Ectodermal cell (in vitro differentiated cells): ENCODE measurements around the gene ELMO1.

Experiments
- H3K27ac ChIP-seq: 2 replicates; pipeline ENCODE4 v1.7.0; 2013; ENCODE audit warnings: mild to moderate bottlenecking, low read depth, low read length; ENCODE audit not compliant: insufficient read depth, poor library complexity, severe bottlenecking
- H3K27me3 ChIP-seq: 2 replicates; pipeline ENCODE4 v1.7.0; 2013; ENCODE audit warnings: mild to moderate bottlenecking, low read length; ENCODE audit not compliant: insufficient read depth, control insufficient read depth, poor library complexity, severe bottlenecking
- H3K36me3 ChIP-seq: one replicate; pipeline ENCODE4 v1.7.0; 2013; ENCODE audit warnings: low read length; ENCODE audit not compliant: control insufficient read depth, insufficient read depth
- H3K4me1 ChIP-seq: one replicate; pipeline ENCODE4 v1.7.0; 2013; ENCODE audit warnings: low read length; ENCODE audit not compliant: control insufficient read depth, insufficient read depth
- H3K4me3 ChIP-seq: 2 replicates; pipeline ENCODE4 v1.7.0; 2013; ENCODE audit warnings: low read depth, low read length, control low read depth; ENCODE audit not compliant: insufficient read depth
- H3K9me3 ChIP-seq: 2 replicates; pipeline ENCODE4 v1.7.0; 2013; ENCODE audit warnings: mild to moderate bottlenecking, low read length, moderate library complexity; ENCODE audit not compliant: control insufficient read depth
- WGBS, 2 experiments: methylation state at CpG; one replicate each; pipeline ENCODE4 v1.1.7; 2013; ENCODE audit warnings: missing lambda C conversion rate in 2 of 2; 5-methylcytosine and 5-hydroxymethylcytosine counted together

Gene ELMO1

GRCh38 chr7:37424521-37424920, 24.1 kb downstream of the ELMO1 start:
- 86 to 90% methylated on average over 1 of the region's 1 CpG for WGBS, 2 experiments
- no peaks in the 10 kb centered on the region for H3K36me3 ChIP-seq
- no peaks in the 10 kb centered on the region for H3K27me3 ChIP-seq
- no peaks in the 10 kb centered on the region for H3K9me3 ChIP-seq
- no peak overlapping the region for H3K4me3 ChIP-seq
- peaks cover 6% of the 10 kb centered on the region for H3K4me1 ChIP-seq
- no peak overlapping the region for H3K27ac ChIP-seq

- Histone ChIP-seq H3K9me3 (no peaks in the 10 kb centered on the region), H3K4me3 (no peak overlapping the region), H3K36me3 (no peaks in the 10 kb centered on the region), H3K4me1 (peaks cover 6% of the 10 kb centered on the region), H3K27me3 (no peaks in the 10 kb centered on the region), H3K27ac (no peak overlapping the region)
- WGBS, 2 experiments: 94 to 96% methylated on average over 6 of the region's 6 CpGs
These were observed 26.7 kb downstream of the ELMO1 start for GRCh38 chr7:37421861-37422500.

- Histone ChIP-seq H3K4me3 (no peak overlapping the region), H3K9me3 (no peaks in the 10 kb centered on the region), H3K27ac (no peak overlapping the region), H3K27me3 (no peaks in the 10 kb centered on the region), H3K4me1 (peaks cover 6% of the 10 kb centered on the region), H3K36me3 (no peaks in the 10 kb centered on the region)
- WGBS, 2 experiments: 85 to 90% methylated on average over 6 of the region's 6 CpGs
These were observed 27.5 kb downstream of the ELMO1 start for GRCh38 chr7:37420946-37421695.

GRCh38 chr7:37419496-37419895, 29.2 kb downstream of the ELMO1 start:
- no peak overlapping the region for H3K4me3 ChIP-seq
- no peaks in the 10 kb centered on the region for H3K9me3 ChIP-seq
- no peaks in the 10 kb centered on the region for H3K27me3 ChIP-seq
- no peaks in the 10 kb centered on the region for H3K36me3 ChIP-seq
- no peak overlapping the region for H3K27ac ChIP-seq
- H3K4me1 ChIP-seq: peaks cover 6% of the 10 kb centered on the region

- no peak overlapping the region for H3K27ac ChIP-seq
These were observed 30.3 kb downstream of the ELMO1 start for GRCh38 chr7:37418381-37418780.

GRCh38 chr7:37417107-37417474, 31.6 kb downstream of the ELMO1 start:
- no peaks in the 10 kb centered on the region for H3K27me3 ChIP-seq
- H3K4me1 ChIP-seq: peaks cover 5% of the 10 kb centered on the region
- H3K9me3 ChIP-seq: no peaks in the 10 kb centered on the region
- 93 to 95% methylated on average over 10 of the region's 10 CpGs for WGBS, 2 experiments
- no peak overlapping the region for H3K4me3 ChIP-seq
- no peaks in the 10 kb centered on the region for H3K36me3 ChIP-seq
- H3K27ac ChIP-seq: no peak overlapping the region

More at GRCh38 chr7:37418381-37418780, 30.3 kb downstream of the ELMO1 start:
- no peak overlapping the region for H3K4me3 ChIP-seq
- no peaks in the 10 kb centered on the region for H3K27me3 ChIP-seq
- no peaks in the 10 kb centered on the region for H3K9me3 ChIP-seq
- H3K4me1 ChIP-seq: peaks cover 6% of the 10 kb centered on the region
- WGBS, 2 experiments: 95 to 96% methylated on average over 6 of the region's 6 CpGs
- no peaks in the 10 kb centered on the region for H3K36me3 ChIP-seq

- H3K4me1 ChIP-seq: no peaks in the 10 kb centered on the region
- 89% methylated on average over 6 of the region's 6 CpGs for WGBS, 2 experiments
- no peaks in the 10 kb centered on the region for H3K27me3 ChIP-seq
- no peaks in the 10 kb centered on the region for H3K36me3 ChIP-seq
- no peak overlapping the region for H3K4me3 ChIP-seq
- H3K27ac ChIP-seq: no peak overlapping the region
- H3K9me3 ChIP-seq: no peaks in the 10 kb centered on the region
These were observed 32.1 kb downstream of the ELMO1 start for GRCh38 chr7:37416378-37417106.

- Histone ChIP-seq H3K4me3 (no peak overlapping the region), H3K27me3 (no peaks in the 10 kb centered on the region), H3K27ac (no peak overlapping the region), H3K9me3 (no peaks in the 10 kb centered on the region), H3K4me1 (no peaks in the 10 kb centered on the region), H3K36me3 (no peaks in the 10 kb centered on the region)
- no CpG with 5 or more reads among the region's 1 CpG for WGBS, 2 experiments
These were observed 33.0 kb downstream of the ELMO1 start for GRCh38 chr7:37415629-37416028.

GRCh38 chr7:37414352-37414983, 34.2 kb downstream of the ELMO1 start:
- no peak overlapping the region for H3K27ac ChIP-seq
- no peak overlapping the region for H3K4me3 ChIP-seq
- H3K9me3 ChIP-seq: no peaks in the 10 kb centered on the region
- no peaks in the 10 kb centered on the region for H3K36me3 ChIP-seq
- H3K4me1 ChIP-seq: no peaks in the 10 kb centered on the region
- no peaks in the 10 kb centered on the region for H3K27me3 ChIP-seq
- WGBS, 2 experiments: 82 to 92% methylated on average over 4 to 5 of the region's 5 CpGs
